Parathyroid adenoma (tissue), 2 donors: ENCODE results near the gene MBLAC2.
A peak's percentile ranks its signal among the peaks of the same experiment; 100 is the strongest.

Experiments used
- H2AFZ ChIP-seq: fragments of 300-600 bp; sonication (generic); one replicate; pipeline ENCODE4 v1.7.0; 2017; ENCODE audit warnings: antibody characterized with exemption, mild to moderate bottlenecking
- H3K27ac ChIP-seq: fragments of 300-600 bp; sonication (generic); one replicate; pipeline ENCODE4 v1.7.0; 2017
- H3K27me3 ChIP-seq: fragments of 300-600 bp; sonication (generic); one replicate; pipeline ENCODE4 v1.7.0; 2017; ENCODE audit warnings: low read length; ENCODE audit not compliant: control insufficient read depth, insufficient read depth
- H3K36me3 ChIP-seq: fragments of 300-600 bp; sonication (generic); one replicate; pipeline ENCODE4 v1.7.0; 2017; ENCODE audit warnings: low read length; ENCODE audit not compliant: control insufficient read depth, insufficient read depth
- H3K4me1 ChIP-seq: fragments of 300-600 bp; sonication (generic); one replicate; pipeline ENCODE4 v1.7.0; 2017; ENCODE audit warnings: control low read depth
- H3K4me2 ChIP-seq: fragments of 300-600 bp; sonication (generic); one replicate; pipeline ENCODE4 v1.7.0; 2017; ENCODE audit warnings: low read length
- H3K4me3 ChIP-seq: fragments of 300-600 bp; sonication (generic); one replicate; pipeline ENCODE4 v1.7.0; 2017; ENCODE audit warnings: low read depth, low read length
- H3K79me2 ChIP-seq: fragments of 300-600 bp; sonication (generic); one replicate; pipeline ENCODE4 v1.7.0; 2017; ENCODE audit warnings: control low read depth
- H3K9ac ChIP-seq: fragments of 300-600 bp; sonication (generic); one replicate; pipeline ENCODE4 v1.7.0; 2017; ENCODE audit warnings: mild to moderate bottlenecking
- H3K9me3 ChIP-seq: fragments of 300-600 bp; sonication (generic); one replicate; pipeline ENCODE4 v1.7.0; 2017; ENCODE audit warnings: low read length; ENCODE audit not compliant: control insufficient read depth
- TF ChIP-seq, protein P1 (sequence below): fragments of 300-600 bp; sonication (generic); IDR thresholded peaks from one replicate; pipeline ENCODE4 v1.7.0; 2017; ENCODE audit warnings: antibody characterized with exemption, mild to moderate bottlenecking
- donor health status: primary hyperparathyroidism.

Gene MBLAC2

GRCh38 chr5:90446961-90447360 lies 27.6 kb downstream of the MBLAC2 start:
- Histone ChIP-seq H3K27ac (no peak overlapping the region), H3K4me1 (no peaks in the 10 kb centered on the region), H3K79me2 (no peaks in the 10 kb centered on the region), H3K9ac (no peak overlapping the region), H3K4me2 (no peak overlapping the region), H3K4me3 (no peak overlapping the region), H2AFZ (no peak overlapping the region), H3K27me3 (no peaks in the 10 kb centered on the region), H3K36me3 (no peaks in the 10 kb centered on the region), H3K9me3 (no peaks in the 10 kb centered on the region)
- TF ChIP-seq, protein P1, sequence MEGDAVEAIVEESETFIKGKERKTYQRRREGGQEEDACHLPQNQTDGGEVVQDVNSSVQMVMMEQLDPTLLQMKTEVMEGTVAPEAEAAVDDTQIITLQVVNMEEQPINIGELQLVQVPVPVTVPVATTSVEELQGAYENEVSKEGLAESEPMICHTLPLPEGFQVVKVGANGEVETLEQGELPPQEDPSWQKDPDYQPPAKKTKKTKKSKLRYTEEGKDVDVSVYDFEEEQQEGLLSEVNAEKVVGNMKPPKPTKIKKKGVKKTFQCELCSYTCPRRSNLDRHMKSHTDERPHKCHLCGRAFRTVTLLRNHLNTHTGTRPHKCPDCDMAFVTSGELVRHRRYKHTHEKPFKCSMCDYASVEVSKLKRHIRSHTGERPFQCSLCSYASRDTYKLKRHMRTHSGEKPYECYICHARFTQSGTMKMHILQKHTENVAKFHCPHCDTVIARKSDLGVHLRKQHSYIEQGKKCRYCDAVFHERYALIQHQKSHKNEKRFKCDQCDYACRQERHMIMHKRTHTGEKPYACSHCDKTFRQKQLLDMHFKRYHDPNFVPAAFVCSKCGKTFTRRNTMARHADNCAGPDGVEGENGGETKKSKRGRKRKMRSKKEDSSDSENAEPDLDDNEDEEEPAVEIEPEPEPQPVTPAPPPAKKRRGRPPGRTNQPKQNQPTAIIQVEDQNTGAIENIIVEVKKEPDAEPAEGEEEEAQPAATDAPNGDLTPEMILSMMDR = no peak

DNA sequence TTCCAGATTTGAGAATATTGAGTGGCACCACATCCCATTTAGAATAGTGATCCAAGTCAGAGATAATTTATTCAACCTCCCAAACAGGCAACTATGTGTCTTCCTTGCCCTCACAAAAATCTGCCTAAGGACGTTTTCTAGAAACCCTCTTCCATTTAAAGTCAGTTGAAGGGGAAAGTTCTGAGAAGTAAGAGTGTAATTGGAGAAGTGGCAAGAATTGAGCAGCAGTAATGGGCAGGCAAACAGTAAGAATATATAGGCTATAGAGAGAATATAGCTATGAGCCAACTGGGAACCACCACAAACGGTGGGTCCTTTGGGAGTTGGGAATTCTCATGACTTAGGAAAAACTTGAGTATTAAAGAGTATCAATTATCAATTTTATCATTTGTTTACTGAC lies 33.9 kb downstream of the MBLAC2 start:
- Histone ChIP-seq H2AFZ (peak overlapping the region; percentile 83), H3K27ac (peak overlapping the region; percentile 45), H3K9me3 (no peaks in the 10 kb centered on the region), H3K9ac (no peak overlapping the region), H3K4me3 (no peak overlapping the region), H3K27me3 (no peaks in the 10 kb centered on the region), H3K4me2 (no peak overlapping the region), H3K4me1 (peaks cover 5% of the 10 kb centered on the region), H3K36me3 (no peaks in the 10 kb centered on the region), H3K79me2 (no peaks in the 10 kb centered on the region)
- TF ChIP-seq, protein P1 = no peak

GRCh38 chr5:90438100-90438499 lies 36.5 kb downstream of the MBLAC2 start:
- no peak overlapping the region for H3K9ac ChIP-seq
- H3K4me2 ChIP-seq = no peak overlapping the region
- TF ChIP-seq, protein P1 = no peak
- peaks cover 5% of the 10 kb centered on the region for H3K4me1 ChIP-seq
- H3K4me3 ChIP-seq = no peak overlapping the region
- H3K79me2 ChIP-seq = no peaks in the 10 kb centered on the region
- no peaks in the 10 kb centered on the region for H3K36me3 ChIP-seq
- no peak overlapping the region for H2AFZ ChIP-seq
- H3K27me3 ChIP-seq = no peaks in the 10 kb centered on the region
- no peak overlapping the region for H3K27ac ChIP-seq
- no peaks in the 10 kb centered on the region for H3K9me3 ChIP-seq

DNA sequence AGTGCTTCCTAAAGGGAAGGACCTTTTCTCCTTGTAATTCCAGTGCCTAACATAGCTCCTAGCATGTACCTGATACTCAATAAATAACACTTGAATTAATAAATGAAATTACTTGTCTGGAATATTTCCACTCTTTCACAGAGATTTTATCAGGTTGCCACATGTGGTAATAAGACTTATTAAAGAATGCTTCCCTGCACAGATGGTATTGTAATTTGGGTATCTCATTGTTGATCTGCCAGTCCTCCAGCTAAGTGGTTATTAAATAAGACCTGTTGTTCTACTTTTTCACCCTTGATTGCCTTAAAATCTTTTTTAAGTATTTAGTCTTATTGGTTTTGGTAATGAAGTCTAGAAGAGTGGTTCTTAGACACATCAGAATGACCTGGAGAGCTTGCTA lies 36.9 kb downstream of the MBLAC2 start:
- peak overlapping the region; percentile 37 for H3K4me2 ChIP-seq
- TF ChIP-seq, protein P1 = no peak

DNA sequence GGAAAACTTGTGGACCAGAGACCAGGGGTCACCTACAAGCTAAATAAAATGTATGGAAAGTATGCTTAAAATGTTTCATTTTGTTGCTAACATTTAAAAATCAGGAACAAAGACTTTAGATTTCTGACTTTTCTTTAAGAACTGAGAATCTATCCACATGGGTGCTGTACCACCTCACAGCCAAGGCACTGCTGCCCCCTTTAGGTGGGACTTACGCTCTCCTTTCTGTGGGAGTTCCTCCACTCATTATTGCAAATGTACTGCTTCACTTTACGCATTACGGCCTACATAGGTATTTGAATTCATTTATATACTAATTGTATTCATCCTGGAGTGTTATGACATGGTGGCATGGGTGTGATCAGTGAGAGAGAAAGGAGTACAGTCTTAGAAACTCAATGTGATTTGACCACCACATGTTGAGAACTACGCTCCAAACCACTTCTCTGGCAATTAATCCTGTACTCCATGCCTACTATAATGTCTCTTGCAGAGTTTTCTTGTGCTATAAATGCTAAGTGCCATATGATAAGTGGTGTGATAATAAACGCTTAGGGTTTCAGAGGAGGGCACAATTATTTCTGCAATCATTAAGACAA lies 40.4 kb downstream of the MBLAC2 start:
- Histone ChIP-seq H3K9ac (no peak overlapping the region), H2AFZ (peak overlapping the region; percentile 13), H3K79me2 (no peaks in the 10 kb centered on the region), H3K4me2 (no peak overlapping the region), H3K4me1 (no peaks in the 10 kb centered on the region), H3K27me3 (no peaks in the 10 kb centered on the region), H3K9me3 (no peaks in the 10 kb centered on the region), H3K4me3 (no peak overlapping the region), H3K27ac (no peak overlapping the region), H3K36me3 (no peaks in the 10 kb centered on the region)
- TF ChIP-seq, protein P1 = peak; percentile 77

More for the DNA sequence above, 36.9 kb downstream of the MBLAC2 start:
- Histone ChIP-seq H3K4me1 (peaks cover 5% of the 10 kb centered on the region), H3K36me3 (no peaks in the 10 kb centered on the region), H3K9me3 (no peaks in the 10 kb centered on the region), H2AFZ (no peak overlapping the region), H3K27ac (no peak overlapping the region), H3K79me2 (no peaks in the 10 kb centered on the region), H3K27me3 (no peaks in the 10 kb centered on the region), H3K9ac (no peak overlapping the region), H3K4me3 (no peak overlapping the region)
